Colonic mucosa (tissue), 4 donors: ENCODE measurements around the gene SECISBP2L. TPM values are rescaled to one million over a fixed set of nuclear protein-coding genes. Genes with fewer than 3 reads are reported as not detected.
"Not testable (repeated sequence)": the region's sequence is repeated elsewhere in the genome, so short reads cannot be mapped to it uniquely, and the experiment has no call there.

Source experiments
- DNase-seq: peaks from one replicate; pipeline ENCODE4 v3.0.0-alpha.2; 2020
- H3K27ac ChIP-seq: fragments of 200-600 bp; one replicate; pipeline ENCODE4 v1.8.0; 2021
- H3K27me3 ChIP-seq: fragments of 200-600 bp; one replicate; pipeline ENCODE4 v1.8.0; 2021
- H3K36me3 ChIP-seq: fragments of 200-600 bp; one replicate; pipeline ENCODE4 v1.8.0; 2021
- H3K4me1 ChIP-seq: fragments of 200-600 bp; one replicate; pipeline ENCODE4 v1.8.0; 2021; ENCODE audit warnings: mild to moderate bottlenecking
- H3K4me3 ChIP-seq: fragments of 200-600 bp; one replicate; pipeline ENCODE4 v1.8.0; 2021
- H3K9ac ChIP-seq, 2 donors: one replicate each; pipeline ENCODE4 v1.7.0; 2013; ENCODE audit warnings: control low read depth in 2 of 2, low read depth in 2 of 2, low read length in 2 of 2
- H3K9me3 ChIP-seq: fragments of 200-600 bp; one replicate; pipeline ENCODE4 v1.8.0; 2021
- CTCF ChIP-seq: fragments of 200-600 bp; IDR thresholded peaks from one replicate; pipeline ENCODE4 v1.8.0; 2022; ENCODE audit warnings: antibody characterized with exemption, mild to moderate bottlenecking
- intact Hi-C: fragments of 100-400 bp; cut with DNase I; formaldehyde crosslinking; loops from one replicate; pipeline ENCODE4 v1.14.1; 2022
- total RNA-seq, 2 donors: library from RNA; stranded (reverse); fragmentation: NEBNext Ultra II Directional in 1 of 2; extraction: Animal tissue kit (Norgen Biotek cat#: 25700) in 1 of 2; gene quantifications; one replicate each; pipeline ENCODE4 v1.2.1, GENCODE V29; 2021
- donor health status: healthy.
- donor health status: DM: no; HTN: no; CAD: no.
- donor health status: DM: no; HTN: no; CAD: no.

SECISBP2L gene
- total RNA-seq, 2 donors from 2014 or later, result 26.9 to 45.2 TPM

GRCh38 chr15:48976444-48977088 lies 69.7 kb downstream of the SECISBP2L start:
- DNase-seq, result no peak
- Histone ChIP-seq H3K4me3 (no peak overlapping the region), H3K27me3 (no peaks in the 10 kb centered on the region), H3K4me1 (no peaks in the 10 kb centered on the region), H3K36me3 (no peaks in the 10 kb centered on the region), H3K9me3 (no peaks in the 10 kb centered on the region), H3K9ac (no peak overlapping the region), H3K27ac (no peak overlapping the region)
- no peak for TF ChIP-seq CTCF
- intact Hi-C loops, result no loop called here

GRCh38 chr15:48975472-48976419 lies 70.5 kb downstream of the SECISBP2L start:
- TF ChIP-seq CTCF, result peak; percentile 98
- H3K4me1 ChIP-seq, result no peaks in the 10 kb centered on the region
- intact Hi-C loops, result no loop called here
- peak overlapping the region; percentile 49 to 61 for H3K9ac ChIP-seq
- H3K4me3 ChIP-seq, result peak overlapping the region; percentile 39
- H3K27me3 ChIP-seq, result no peaks in the 10 kb centered on the region
- no peaks in the 10 kb centered on the region for H3K9me3 ChIP-seq
- peak; percentile 67 for DNase-seq
- H3K36me3 ChIP-seq, result no peaks in the 10 kb centered on the region
- H3K27ac ChIP-seq, result no peak overlapping the region

- no peak for TF ChIP-seq CTCF
- Histone ChIP-seq H3K27ac (no peak overlapping the region), H3K27me3 (no peaks in the 10 kb centered on the region), H3K9me3 (no peaks in the 10 kb centered on the region), H3K4me1 (no peaks in the 10 kb centered on the region), H3K4me3 (no peak overlapping the region), H3K9ac (no peak overlapping the region), H3K36me3 (no peaks in the 10 kb centered on the region)
- intact Hi-C loops, result no loop called here
- DNase-seq, result no peak
These were observed 71.4 kb downstream of the SECISBP2L start for GRCh38 chr15:48974882-48975281.

- Histone ChIP-seq H3K27me3 (no peaks in the 10 kb centered on the region), H3K27ac (no peak overlapping the region), H3K36me3 (no peaks in the 10 kb centered on the region), H3K4me1 (no peaks in the 10 kb centered on the region), H3K4me3 (no peak overlapping the region), H3K9me3 (no peaks in the 10 kb centered on the region), H3K9ac (no peak overlapping the region)
- TF ChIP-seq CTCF, result no peak
- intact Hi-C loops, result no loop called here
- DNase-seq, result no peak
These were observed 73.3 kb downstream of the SECISBP2L start for GRCh38 chr15:48972750-48973503.

- intact Hi-C loops, result not testable (repeated sequence)
These were observed 75.3 kb downstream of the SECISBP2L start for GRCh38 chr15:48970926-48971325.

More at GRCh38 chr15:48970926-48971325, 75.3 kb downstream of the SECISBP2L start:
- DNase-seq, H3K4me1 ChIP-seq, H3K36me3 ChIP-seq, H3K9me3 ChIP-seq, H3K4me3 ChIP-seq, H3K9ac ChIP-seq, H3K27ac ChIP-seq, H3K27me3 ChIP-seq: not testable (repeated sequence)
